ENCODE results near the gene ADGRL3. TPM values are rescaled to one million over a fixed set of nuclear protein-coding genes. Genes with fewer than 3 reads are reported as not detected.

The ADGRL3 gene
- total RNA-seq, 4 donors from 2014 or later, result 2.2 to 10.0 (median 4.6) TPM

DNA sequence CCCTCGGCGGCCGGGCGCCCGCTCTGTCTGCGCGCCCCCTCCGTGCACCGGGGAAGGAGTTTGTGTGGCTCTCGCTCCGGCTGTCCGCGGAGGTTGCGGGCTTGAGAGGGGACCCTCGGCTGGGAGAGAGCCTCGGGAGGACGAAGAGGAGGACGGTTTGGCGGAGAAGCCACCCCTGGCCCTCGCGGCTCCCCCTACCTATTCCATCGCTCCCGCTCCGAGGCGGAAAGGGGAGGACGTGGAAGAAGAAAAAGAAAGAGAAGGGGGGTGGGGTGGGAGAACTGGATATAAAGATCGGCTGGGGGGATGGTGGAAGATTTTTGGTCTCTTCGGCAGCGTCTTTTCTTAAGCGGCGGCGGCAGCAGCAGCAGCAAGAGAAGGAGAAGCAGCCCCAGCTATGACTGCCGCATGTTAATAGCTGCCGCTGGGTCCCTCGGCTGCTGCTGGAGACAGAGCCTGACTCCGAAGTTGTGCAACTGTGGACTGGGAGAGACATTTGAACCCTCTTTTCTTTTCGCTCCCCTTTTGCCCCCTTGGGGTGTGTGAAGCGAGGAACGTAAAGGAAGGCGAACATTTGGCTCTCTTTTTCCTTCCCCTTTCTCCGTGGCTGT lies 895 bp downstream of the ADGRL3 start:
- peak overlapping the region; percentile 24 to 59 (median 36) for H3K4me3 ChIP-seq
- intact Hi-C loops (cut with DNase I; ENCODE audit: low total_unique reads) (no loop called here), in situ Hi-C loops (cut with MboI; ENCODE audit: low pct_ligation_motif_present in 1 of 4, low pct_unique_long_range_greater_than_20kb in 1 of 4, low sequenced_read_pairs in 3 of 4) (no loop called here)
- no peaks in the 10 kb centered on the region for H3K36me3 ChIP-seq
- H3K27me3 ChIP-seq, result peaks cover 58% of the 10 kb centered on the region
- H3K4me1 ChIP-seq, result peaks cover 0 to 4% (median 1%) of the 10 kb centered on the region in 4 donors
- no peaks in the 10 kb centered on the region for H3K9me3 ChIP-seq
- H3K27ac ChIP-seq, result peak overlapping the region; percentile 35 to 70 (median 62)
- DNase-seq, result no peak
- TF ChIP-seq POLR2A (IDR thresholded peaks at IDR 0.05) (no peak), EP300 (IDR thresholded peaks at IDR 0.05; ENCODE audit: low read depth) (no peak), CTCF (IDR thresholded peaks at IDR 0.05) (no peak), POLR2AphosphoS5 (IDR thresholded peaks at IDR 0.05) (no peak)
- 13% methylated on average over 37 of the region's 41 CpGs; no CpG with 5 or more reads in 1 of the 2 donors for WGBS, 2 donors (ENCODE audit: low coverage in 1 of 2)

- H3K36me3 ChIP-seq, result no peaks in the 10 kb centered on the region
- no peak for DNase-seq
- intact Hi-C loops (cut with DNase I; ENCODE audit: low total_unique reads), result no loop called here
- H3K4me3 ChIP-seq, result peak overlapping the region; percentile 24 to 59 (median 36)
- peaks cover 0 to 4% (median 1%) of the 10 kb centered on the region in 4 donors for H3K4me1 ChIP-seq
- H3K9me3 ChIP-seq, result no peaks in the 10 kb centered on the region
- in situ Hi-C loops (cut with MboI; ENCODE audit: low pct_ligation_motif_present in 1 of 4, low pct_unique_long_range_greater_than_20kb in 1 of 4, low sequenced_read_pairs in 3 of 4), result no loop called here
- H3K27ac ChIP-seq, result peak overlapping the region; percentile 35 to 70 (median 62)
- H3K27me3 ChIP-seq, result peaks cover 58% of the 10 kb centered on the region
- WGBS, 2 donors (ENCODE audit: low coverage in 1 of 2), result 6% methylated on average over 21 of the region's 28 CpGs; no CpG with 5 or more reads in 1 of the 2 donors
- no peak for TF ChIP-seq POLR2A (IDR thresholded peaks at IDR 0.05)
- no peak for TF ChIP-seq POLR2AphosphoS5 (IDR thresholded peaks at IDR 0.05)
- TF ChIP-seq EP300 (IDR thresholded peaks at IDR 0.05; ENCODE audit: low read depth), result no peak
- TF ChIP-seq CTCF (IDR thresholded peaks at IDR 0.05), result no peak
Measured at GRCh38 chr4:61201561-61201960, 1.4 kb downstream of the ADGRL3 start.

DNA sequence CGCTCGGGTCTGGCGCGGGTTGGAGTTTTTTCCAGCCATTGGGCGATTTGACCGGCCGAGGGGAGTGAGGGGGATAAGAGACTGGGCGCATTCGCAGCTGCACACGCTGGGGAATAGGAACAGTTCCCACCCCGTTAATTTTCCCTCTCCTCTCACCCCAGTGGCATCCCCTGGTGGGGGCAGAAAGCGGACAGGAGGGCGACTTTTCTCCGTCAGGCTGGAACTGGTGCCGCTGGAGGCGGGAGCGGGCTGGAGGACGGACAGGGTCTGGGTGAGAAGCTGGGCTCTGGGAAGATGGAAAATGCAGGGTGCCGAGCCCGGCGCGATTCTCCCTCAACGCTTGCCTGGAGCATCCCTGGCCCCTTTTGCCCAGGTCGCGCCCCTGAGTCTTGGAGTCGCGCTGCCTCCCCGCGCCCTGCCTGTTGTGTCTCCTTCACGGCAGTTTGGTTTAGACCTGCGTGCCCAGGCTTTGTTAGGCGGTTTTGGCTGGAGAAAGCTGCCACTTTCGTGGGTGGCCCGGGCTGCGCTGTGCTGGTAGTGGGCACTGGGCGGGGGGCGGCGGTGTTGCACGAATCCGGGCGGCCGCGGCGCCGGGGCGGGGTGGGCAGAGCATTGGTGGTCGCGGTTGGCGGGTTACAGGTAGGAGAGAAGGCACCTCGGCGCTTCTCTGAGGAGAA lies 2.0 kb downstream of the ADGRL3 start:
- Histone ChIP-seq H3K36me3 (no peaks in the 10 kb centered on the region), H3K4me1 (peaks cover 0 to 4% (median 1%) of the 10 kb centered on the region in 4 donors), H3K9me3 (no peaks in the 10 kb centered on the region), H3K27me3 (peaks cover 58% of the 10 kb centered on the region), H3K27ac (peak overlapping the region; percentile 35 to 70 (median 62)), H3K4me3 (peak overlapping the region; percentile 24 to 59 (median 36))
- DNase-seq, result no peak
- in situ Hi-C loops (cut with MboI; ENCODE audit: low pct_ligation_motif_present in 1 of 4, low pct_unique_long_range_greater_than_20kb in 1 of 4, low sequenced_read_pairs in 3 of 4), result no loop called here
- TF ChIP-seq POLR2A (IDR thresholded peaks at IDR 0.05) (no peak), POLR2AphosphoS5 (IDR thresholded peaks at IDR 0.05) (no peak)
- 14% methylated on average over 49 of the region's 51 CpGs; no CpG with 5 or more reads in 1 of the 2 donors for WGBS, 2 donors (ENCODE audit: low coverage in 1 of 2)
- intact Hi-C loops (cut with DNase I; ENCODE audit: low total_unique reads), result no loop called here

GRCh38 chr4:61202638-61203435 lies 2.7 kb downstream of the ADGRL3 start:
- in situ Hi-C loops (cut with MboI; ENCODE audit: low pct_ligation_motif_present in 1 of 4, low pct_unique_long_range_greater_than_20kb in 1 of 4, low sequenced_read_pairs in 3 of 4), result no loop called here
- TF ChIP-seq POLR2AphosphoS5 (IDR thresholded peaks at IDR 0.05) (no peak), CTCF (IDR thresholded peaks at IDR 0.05) (no peak), POLR2A (IDR thresholded peaks at IDR 0.05) (no peak), EP300 (IDR thresholded peaks at IDR 0.05; ENCODE audit: low read depth) (no peak)
- H3K4me3 ChIP-seq, result peak overlapping the region in 3 of 4 donors; percentile 33 to 59 (median 38)
- H3K27ac ChIP-seq, result peak overlapping the region; percentile 35 to 70 (median 62)
- H3K9me3 ChIP-seq, result no peaks in the 10 kb centered on the region
- H3K4me1 ChIP-seq, result peaks cover 0 to 4% (median 1%) of the 10 kb centered on the region in 4 donors
- H3K36me3 ChIP-seq, result no peaks in the 10 kb centered on the region
- no peak for DNase-seq
- 3 to 21% methylated on average over 14 to 41 of the region's 41 CpGs for WGBS, 2 donors (ENCODE audit: low coverage in 1 of 2)
- intact Hi-C loops (cut with DNase I; ENCODE audit: low total_unique reads), result no loop called here
- peaks cover 57% of the 10 kb centered on the region for H3K27me3 ChIP-seq

Measured in transverse colon (tissue), 4 donors.